Endothelial cell of umbilical vein (primary cell): Measurements from ENCODE around the gene C14orf180. TPM values are rescaled to one million over a fixed set of nuclear protein-coding genes. Genes with fewer than 3 reads are reported as not detected.

ENCODE experiments used
- BruUV-seq: library from RNA; stranded (reverse); fragments of 400-500 nt; replicated peaks from 2 replicates; lab custom pipeline; 2021; lab: Mats Ljungman, UMichigan
- CTCF ChIA-PET: fragments of 300-600, 350-600 bp; sonication (Branson Sonifier 250); formaldehyde crosslinking; loops from one replicate; lab custom pipeline; 2021; ENCODE audit warnings: antibody characterized with exemption, inconsistent platforms; lab: Charles Lee
- POLR2A ChIA-PET: fragments of 300-600, 350-600 bp; sonication (Branson Sonifier 250); formaldehyde crosslinking; loops from one replicate; lab custom pipeline; 2021; ENCODE audit warnings: antibody characterized with exemption, inconsistent platforms; lab: Charles Lee
- DNase-seq: peaks from one replicate; pipeline ENCODE4 v3.0.0-alpha.2; 2011; ENCODE audit warnings: low read depth, low spot score
- FAIRE-seq: peaks from 2 replicates; lab custom pipeline; 2011; peaks lifted over from hg19 to GRCh38; lab: Jason Lieb, UNC
- H2AFZ ChIP-seq: 2 replicates; pipeline ENCODE4 v1.6.0; 2012; ENCODE audit warnings: low read depth, low read length, control low read depth, inconsistent platforms
- H3K27ac ChIP-seq: 2 replicates; pipeline ENCODE4 v1.5.1; 2011; ENCODE audit warnings: low read depth, mild to moderate bottlenecking, control low read depth, low read length, moderate library complexity; ENCODE audit not compliant: insufficient read depth
- H3K27me3 ChIP-seq, 2 experiments: 2 replicates each; pipeline versions ENCODE4 v1.6.0 to v1.6.1; 2011; ENCODE audit warnings: low read length in 2 of 2, mixed read lengths in 1 of 2; ENCODE audit not compliant: control insufficient read depth in 2 of 2, insufficient read depth in 2 of 2
- H3K36me3 ChIP-seq, 2 experiments: 2 replicates in 1 of 2; 3 replicates in 1 of 2; pipeline ENCODE4 v1.5.1; 2011; ENCODE audit warnings: low read length in 2 of 2, mild to moderate bottlenecking in 1 of 2, moderate library complexity in 1 of 2; ENCODE audit not compliant: control insufficient read depth in 2 of 2, insufficient read depth in 2 of 2; ENCODE audit errors: extremely low read depth in 1 of 2
- H3K4me1 ChIP-seq: 3 replicates; pipeline ENCODE4 v1.5.1; 2011; ENCODE audit warnings: mild to moderate bottlenecking, low read length; ENCODE audit not compliant: control insufficient read depth, insufficient read depth; ENCODE audit errors: extremely low read depth
- H3K4me2 ChIP-seq: 2 replicates; pipeline ENCODE4 v1.6.1; 2011; ENCODE audit warnings: low read length, control low read depth, mixed read lengths; ENCODE audit not compliant: insufficient read depth
- H3K4me3 ChIP-seq, 3 experiments: fragments of 200-600 bp in 1 of 3; sonication (generic), shearing (Covaris generic) in 1 of 3; replicated peaks in 1 of 3; 2 replicates each; pipeline ENCODE4 v1.5.1; 2011 to 2016; ENCODE audit warnings: control low read depth in 3 of 3, low read length in 3 of 3, mild to moderate bottlenecking in 2 of 3, inconsistent platforms in 1 of 3, low read depth in 1 of 3, moderate library complexity in 1 of 3; ENCODE audit not compliant: insufficient read depth in 1 of 3
- H3K79me2 ChIP-seq: 2 replicates; pipeline ENCODE4 v1.6.0; 2012; ENCODE audit warnings: low read length, inconsistent platforms; ENCODE audit not compliant: control insufficient read depth, insufficient read depth
- H3K9ac ChIP-seq: replicated peaks from 2 replicates; pipeline ENCODE3; 2011; ENCODE audit warnings: low read length, control low read depth; ENCODE audit not compliant: insufficient read depth; ENCODE audit errors: extremely low read depth
- H3K9me1 ChIP-seq: replicated peaks from 3 replicates; pipeline ENCODE4 v1.6.0; 2011; ENCODE audit warnings: mild to moderate bottlenecking, low read length; ENCODE audit not compliant: control insufficient read depth, insufficient read depth; ENCODE audit errors: extremely low read depth
- H3K9me3 ChIP-seq: replicated peaks from 2 replicates; pipeline ENCODE4 v1.5.1; 2012; ENCODE audit warnings: low read length, inconsistent platforms; ENCODE audit not compliant: control insufficient read depth, insufficient read depth
- H4K20me1 ChIP-seq: replicated peaks from 2 replicates; pipeline ENCODE3; 2011; ENCODE audit warnings: mild to moderate bottlenecking, low read length; ENCODE audit not compliant: control insufficient read depth, insufficient read depth; ENCODE audit errors: extremely low read depth
- EZH2 ChIP-seq: IDR thresholded peaks from 2 replicates; pipeline ENCODE4 v1.6.1; 2012; ENCODE audit warnings: borderline replicate concordance, low read depth, mild to moderate bottlenecking, moderate library complexity, low read length, inconsistent platforms; ENCODE audit not compliant: severe bottlenecking
- FOS ChIP-seq: IDR thresholded peaks from 2 replicates; pipeline ENCODE4 v1.6.1; 2011; ENCODE audit warnings: mild to moderate bottlenecking, low read length, moderate library complexity, borderline replicate concordance; ENCODE audit not compliant: insufficient read depth
- GATA2 ChIP-seq: IDR thresholded peaks from 2 replicates; pipeline ENCODE4 v1.7.0; 2011; ENCODE audit warnings: low read depth, mild to moderate bottlenecking, moderate library complexity, mixed read lengths, low read length; ENCODE audit not compliant: insufficient read length, insufficient read depth
- JUN ChIP-seq: IDR thresholded peaks from 2 replicates; pipeline ENCODE4 v1.6.1; 2011; ENCODE audit warnings: borderline replicate concordance, low read depth; ENCODE audit not compliant: insufficient read length, insufficient read depth
- MAX ChIP-seq: IDR thresholded peaks from 2 replicates; pipeline ENCODE4 v1.6.1; 2011; ENCODE audit not compliant: insufficient read depth, insufficient read length
- MYC ChIP-seq: IDR thresholded peaks from one replicate; pipeline ENCODE4 v1.6.1; 2011; ENCODE audit warnings: mild to moderate bottlenecking, low read depth, low read length
- POLR2A ChIP-seq: IDR thresholded peaks from 2 replicates; pipeline ENCODE4 v1.6.1; 2012; ENCODE audit warnings: low read depth, mild to moderate bottlenecking, control low read depth, low read length
- POLR2AphosphoS5 ChIP-seq: IDR thresholded peaks from 2 replicates; pipeline ENCODE4 v1.6.1; 2012; ENCODE audit warnings: low read depth, mild to moderate bottlenecking, control low read depth, low read length, moderate library complexity; ENCODE audit not compliant: insufficient read depth
- dilution Hi-C: fragments of 300-500 bp; cut with MboI; formaldehyde crosslinking; loops from one replicate; pipeline ENCODE4 v1.15.0; 2019; ENCODE audit warnings: low sequenced_read_pairs; ENCODE audit not compliant: extremely low pct_ligation_motif_present
- intact Hi-C: fragments of 100-400 bp; cut with micrococcal nuclease; formaldehyde crosslinking; loops from one replicate; pipeline ENCODE4 v1.10.0; 2022
- polyA plus RNA-seq, 4 experiments: library from polyadenylated mRNA; depleted of rRNA in 3 of 4; stranded (reverse) in 3 of 4; unstranded in 1 of 4; fragments of >200 nt; gene quantifications; 2 replicates each; pipeline versions ENCODE4 v1.2.1 to v1.2.3, GENCODE V29; 2011 to 2012; ENCODE audit warnings: missing spikeins in 1 of 4
- total RNA-seq: library from RNA; stranded (reverse); gene quantifications from 2 replicates; pipeline ENCODE4 v1.2.3, GENCODE V29; 2021
- TF ChIP-seq, protein P1 (sequence below), 2 donors: IDR thresholded peaks; 1 replicate in 1 of 2; 2 replicates in 1 of 2; pipeline ENCODE4 v1.5.1; 2011; ENCODE audit warnings: low read length in 2 of 2, mild to moderate bottlenecking in 2 of 2, moderate library complexity in 2 of 2, control low read depth in 1 of 2, inconsistent platforms in 1 of 2, low read depth in 1 of 2; ENCODE audit not compliant: insufficient read depth in 1 of 2; ENCODE audit errors: extremely low read depth in 1 of 2

Gene C14orf180
- total and polyA plus RNA-seq, 2 donors (not counting 3 experiments of a cell fraction or from before 2014, with no cell fraction given): not detected

DNA sequence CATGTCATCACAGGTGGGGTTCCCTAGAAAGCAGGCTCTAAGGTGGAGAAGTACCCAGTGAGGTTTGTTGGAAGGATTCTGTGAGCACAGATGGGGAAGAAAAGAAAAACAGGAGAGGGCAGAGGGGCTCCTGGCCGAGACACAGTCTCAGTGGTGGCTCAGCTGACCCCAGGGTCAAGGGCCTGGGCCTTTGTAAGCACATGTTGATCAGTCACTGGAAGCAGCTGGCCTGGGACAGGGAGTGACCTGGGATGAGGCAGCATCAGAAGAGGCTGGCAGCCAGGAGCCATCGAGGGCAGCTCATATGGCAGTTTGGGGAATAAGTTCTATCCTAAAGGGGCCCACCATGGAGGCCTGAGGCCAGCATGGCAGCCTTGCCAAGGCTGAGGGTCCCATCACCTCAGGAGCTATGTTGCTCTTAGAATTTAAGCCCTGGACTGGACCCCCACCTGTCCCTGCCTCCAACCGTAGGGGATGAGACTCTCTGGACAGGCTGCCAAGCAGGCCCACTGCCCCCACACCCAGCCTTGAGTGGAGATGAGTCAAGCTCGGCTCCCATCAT lies 31.3 kb downstream of the C14orf180 start:
- H3K79me2 ChIP-seq: no peaks in the 10 kb centered on the region
- no TSS peak for BruUV-seq
- no peaks in the 10 kb centered on the region for H3K4me1 ChIP-seq
- no peak overlapping the region for H3K4me3 ChIP-seq
- H3K9me1 ChIP-seq: no peaks in the 10 kb centered on the region
- no peak overlapping the region for H3K27ac ChIP-seq
- DNase-seq: no peak
- TF ChIP-seq MAX (no peak), FOS (no peak), JUN (no peak), POLR2AphosphoS5 (no peak), EZH2 (no peak), GATA2 (no peak), MYC (no peak), POLR2A (no peak)
- TF ChIP-seq, protein P1, sequence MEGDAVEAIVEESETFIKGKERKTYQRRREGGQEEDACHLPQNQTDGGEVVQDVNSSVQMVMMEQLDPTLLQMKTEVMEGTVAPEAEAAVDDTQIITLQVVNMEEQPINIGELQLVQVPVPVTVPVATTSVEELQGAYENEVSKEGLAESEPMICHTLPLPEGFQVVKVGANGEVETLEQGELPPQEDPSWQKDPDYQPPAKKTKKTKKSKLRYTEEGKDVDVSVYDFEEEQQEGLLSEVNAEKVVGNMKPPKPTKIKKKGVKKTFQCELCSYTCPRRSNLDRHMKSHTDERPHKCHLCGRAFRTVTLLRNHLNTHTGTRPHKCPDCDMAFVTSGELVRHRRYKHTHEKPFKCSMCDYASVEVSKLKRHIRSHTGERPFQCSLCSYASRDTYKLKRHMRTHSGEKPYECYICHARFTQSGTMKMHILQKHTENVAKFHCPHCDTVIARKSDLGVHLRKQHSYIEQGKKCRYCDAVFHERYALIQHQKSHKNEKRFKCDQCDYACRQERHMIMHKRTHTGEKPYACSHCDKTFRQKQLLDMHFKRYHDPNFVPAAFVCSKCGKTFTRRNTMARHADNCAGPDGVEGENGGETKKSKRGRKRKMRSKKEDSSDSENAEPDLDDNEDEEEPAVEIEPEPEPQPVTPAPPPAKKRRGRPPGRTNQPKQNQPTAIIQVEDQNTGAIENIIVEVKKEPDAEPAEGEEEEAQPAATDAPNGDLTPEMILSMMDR (IDR thresholded peaks at IDR 0.05; ENCODE audit: extremely low read depth in 1 of 2, insufficient read depth in 1 of 2, low read depth in 1 of 2, low read length in 2 of 2): no peak
- H3K9ac ChIP-seq: no peak overlapping the region
- no peak overlapping the region for H2AFZ ChIP-seq
- no peaks in the 10 kb centered on the region for H3K27me3 ChIP-seq
- no peak overlapping the region for H3K4me2 ChIP-seq
- no peaks in the 10 kb centered on the region for H3K9me3 ChIP-seq
- no peak for FAIRE-seq
- peaks cover 4% of the 10 kb centered on the region for H4K20me1 ChIP-seq
- dilution Hi-C loops (no loop called here), intact Hi-C loops (no loop called here)
- ChIA-PET POLR2A (no interaction called here), CTCF (no interaction called here)
- no peaks in the 10 kb centered on the region for H3K36me3 ChIP-seq
